H1 (cell line): ENCODE results near the gene JAG2. TPM values are rescaled to one million over a fixed set of nuclear protein-coding genes. Genes with fewer than 3 reads are reported as not detected.

Experiments used
- CTCF ChIA-PET: fragments of 300-600 bp; sonication (Branson Sonifier 250); formaldehyde crosslinking; loops from one replicate; lab custom pipeline; 2021; ENCODE audit not compliant: partially characterized antibody; lab: Charles Lee
- POLR2A ChIA-PET: fragments of 300-600 bp; sonication (Branson Sonifier 250); formaldehyde crosslinking; loops from one replicate; lab custom pipeline; 2021; ENCODE audit warnings: inconsistent platforms; ENCODE audit not compliant: partially characterized antibody; lab: Charles Lee
- DNase-seq, 2 experiments: peaks; one replicate each; pipeline versions ENCODE4 v3.0.0 to v3.0.0-alpha.2; 2010 to 2022; ENCODE audit warnings: low spot score in 2 of 2, low read depth in 1 of 2, mixed read lengths in 1 of 2
- FAIRE-seq: peaks from 2 replicates; lab custom pipeline; 2011; peaks lifted over from hg19 to GRCh38; lab: Jason Lieb, UNC
- H2AFZ ChIP-seq: 2 replicates; pipeline ENCODE4 v1.8.1; 2012; ENCODE audit warnings: low read length, inconsistent platforms
- H2AK5ac ChIP-seq: 2 replicates; pipeline ENCODE4 v1.6.1; 2013; ENCODE audit warnings: low read depth, low read length
- H2BK120ac ChIP-seq: replicated peaks from 2 replicates; pipeline ENCODE3; 2013; ENCODE audit warnings: low read depth, low read length, inconsistent platforms
- H2BK12ac ChIP-seq: 2 replicates; pipeline ENCODE4 v1.6.1; 2013; ENCODE audit warnings: low read depth, low read length
- H2BK15ac ChIP-seq: 2 replicates; pipeline ENCODE4 v1.6.1; 2013; ENCODE audit warnings: low read length
- H2BK20ac ChIP-seq: 2 replicates; pipeline ENCODE4 v1.6.1; 2013; ENCODE audit warnings: low read length
- H2BK5ac ChIP-seq: 2 replicates; pipeline ENCODE4 v1.6.1; 2013; ENCODE audit warnings: low read depth, low read length
- H3K14ac ChIP-seq: 2 replicates; pipeline ENCODE4 v1.6.1; 2013; ENCODE audit warnings: inconsistent platforms; ENCODE audit not compliant: insufficient read length
- H3K18ac ChIP-seq: 2 replicates; pipeline ENCODE4 v1.6.1; 2013; ENCODE audit warnings: low read length; ENCODE audit errors: extremely low read depth
- H3K23ac ChIP-seq: 2 replicates; pipeline ENCODE4 v1.6.1; 2013; ENCODE audit warnings: inconsistent platforms; ENCODE audit not compliant: insufficient read length
- H3K23me2 ChIP-seq: 2 replicates; pipeline ENCODE4 v1.6.1; 2013; ENCODE audit warnings: low read depth, low read length
- H3K27ac ChIP-seq: 2 replicates; pipeline ENCODE4 v1.6.1; 2011; ENCODE audit warnings: low read depth, low read length, inconsistent platforms
- H3K27me3 ChIP-seq, 4 experiments: replicated peaks in 1 of 4; 1 replicate in 1 of 4; 2 replicates in 3 of 4; pipeline versions ENCODE4 v1.6.1 to v1.8.1; 2011 to 2013; ENCODE audit warnings: low read length in 3 of 4, mild to moderate bottlenecking in 3 of 4, inconsistent platforms in 2 of 4, mixed read lengths in 2 of 4, moderate library complexity in 1 of 4; ENCODE audit not compliant: control insufficient read depth in 3 of 4, insufficient read depth in 3 of 4; ENCODE audit errors: extremely low read depth in 1 of 4
- H3K36me3 ChIP-seq, 4 experiments: 2 replicates each; pipeline versions ENCODE4 v1.6.1 to v1.8.1; 2011 to 2013; ENCODE audit warnings: mild to moderate bottlenecking in 4 of 4, low read length in 3 of 4, moderate library complexity in 2 of 4, control low read depth in 1 of 4, inconsistent platforms in 1 of 4; ENCODE audit not compliant: insufficient read depth in 4 of 4, control insufficient read depth in 2 of 4
- H3K4ac ChIP-seq: replicated peaks from 2 replicates; pipeline ENCODE3; 2013; ENCODE audit warnings: low read length, low read depth, mixed read lengths, inconsistent platforms; ENCODE audit not compliant: insufficient read length
- H3K4me1 ChIP-seq, 4 experiments: replicated peaks in 1 of 4; 1 replicate in 1 of 4; 2 replicates in 3 of 4; pipeline versions ENCODE4 v1.6.1 to v1.8.1; 2011 to 2013; ENCODE audit warnings: low read length in 3 of 4, inconsistent platforms in 2 of 4, mixed read lengths in 1 of 4; ENCODE audit not compliant: insufficient read depth in 4 of 4, control insufficient read depth in 3 of 4
- H3K4me2 ChIP-seq, 2 experiments: 2 replicates each; pipeline versions ENCODE4 v1.6.1 to v1.8.1; 2011 to 2013; ENCODE audit warnings: low read depth in 2 of 2, low read length in 2 of 2, control low read depth in 1 of 2, inconsistent platforms in 1 of 2, mild to moderate bottlenecking in 1 of 2; ENCODE audit not compliant: insufficient read depth in 1 of 2
- H3K4me3 ChIP-seq, 4 experiments: fragments of 200-600, 300-600 bp in 1 of 4; sonication (generic), shearing (Covaris generic), sonication (Bioruptor Twin) in 1 of 4; 2 replicates each; pipeline versions ENCODE4 v1.5.1 to v1.8.1; 2011 to 2016; ENCODE audit warnings: low read length in 4 of 4, low read depth in 3 of 4, control low read depth in 2 of 4, inconsistent platforms in 2 of 4, mild to moderate bottlenecking in 2 of 4, mixed read lengths in 1 of 4, moderate library complexity in 1 of 4; ENCODE audit not compliant: insufficient read depth in 2 of 4; ENCODE audit errors: extremely low read depth in 1 of 4
- H3K56ac ChIP-seq: replicated peaks from 2 replicates; pipeline ENCODE3; 2013; ENCODE audit warnings: low read depth, mild to moderate bottlenecking, mixed read lengths, low read length, inconsistent platforms; ENCODE audit not compliant: insufficient read length
- H3K79me1 ChIP-seq: 2 replicates; pipeline ENCODE4 v1.6.1; 2013; ENCODE audit warnings: low read depth, low read length, control low read depth
- H3K79me2 ChIP-seq, 2 experiments: 2 replicates each; pipeline versions ENCODE4 v1.6.1 to v1.8.1; 2012 to 2013; ENCODE audit warnings: low read length in 2 of 2, mild to moderate bottlenecking in 2 of 2, inconsistent platforms in 1 of 2; ENCODE audit not compliant: insufficient read depth in 2 of 2, control insufficient read depth in 1 of 2
- H3K9ac ChIP-seq, 4 experiments: replicated peaks in 1 of 4; 1 replicate in 1 of 4; 2 replicates in 3 of 4; pipeline versions ENCODE4 v1.6.1 to v1.8.1; 2011 to 2013; ENCODE audit warnings: low read depth in 3 of 4, low read length in 3 of 4, control low read depth in 2 of 4, mild to moderate bottlenecking in 2 of 4, moderate library complexity in 2 of 4, inconsistent platforms in 1 of 4; ENCODE audit errors: extremely low read depth in 1 of 4
- H3K9me3 ChIP-seq, 2 experiments: 2 replicates each; pipeline versions ENCODE4 v1.6.1 to v1.8.1; 2012 to 2013; ENCODE audit warnings: mild to moderate bottlenecking in 2 of 2, moderate library complexity in 2 of 2, control low read depth in 1 of 2, inconsistent platforms in 1 of 2, low read depth in 1 of 2, low read length in 1 of 2, mixed read lengths in 1 of 2; ENCODE audit not compliant: insufficient read depth in 2 of 2
- H4K20me1 ChIP-seq, 2 experiments: replicated peaks in 1 of 2; 2 replicates each; pipeline versions ENCODE3 to v1.8.1; 2011 to 2013; ENCODE audit warnings: inconsistent platforms in 2 of 2, low read length in 2 of 2, mild to moderate bottlenecking in 1 of 2; ENCODE audit not compliant: insufficient read depth in 2 of 2, control insufficient read depth in 1 of 2
- H4K5ac ChIP-seq: 2 replicates; pipeline ENCODE4 v1.6.1; 2013; ENCODE audit warnings: low read length, low read depth, mixed read lengths, inconsistent platforms; ENCODE audit not compliant: insufficient read length
- H4K8ac ChIP-seq: 2 replicates; pipeline ENCODE4 v1.8.0; 2013; ENCODE audit warnings: mild to moderate bottlenecking, moderate library complexity, low read length, inconsistent platforms; ENCODE audit not compliant: insufficient read depth; ENCODE audit errors: extremely low read depth
- H4K91ac ChIP-seq: replicated peaks from 2 replicates; pipeline ENCODE3; 2013; ENCODE audit warnings: low read length, mixed read lengths, inconsistent platforms; ENCODE audit not compliant: insufficient read length
- CBX8 ChIP-seq: fragments of 300-800, 300-1000 bp; sonication (generic); IDR thresholded peaks from 2 replicates; pipeline ENCODE4 v1.7.1; 2016; ENCODE audit warnings: low read depth, low read length, borderline replicate concordance
- CHD2 ChIP-seq: IDR thresholded peaks from 2 replicates; pipeline ENCODE4 v1.6.1; 2012; ENCODE audit warnings: low read length, improper control_type of control experiment
- EGR1 ChIP-seq: IDR thresholded peaks from 2 replicates; pipeline ENCODE4 v1.6.1; 2011; ENCODE audit warnings: low read depth, low read length, borderline replicate concordance
- KDM1A ChIP-seq: fragments of 200-600, 300-600 bp; sonication (generic); IDR thresholded peaks from 2 replicates; pipeline ENCODE4 v1.7.1; 2016; ENCODE audit warnings: mild to moderate bottlenecking, low read length, borderline replicate concordance
- KDM4A ChIP-seq: IDR thresholded peaks from one replicate; pipeline ENCODE4 v1.7.1; 2012; ENCODE audit warnings: low read depth, mild to moderate bottlenecking, moderate library complexity, low read length, inconsistent platforms; ENCODE audit not compliant: severe bottlenecking
- RNF2 ChIP-seq: fragments of 200-900, 300-1000 bp; sonication (generic); IDR thresholded peaks from 2 replicates; pipeline ENCODE4 v1.7.1; 2016; ENCODE audit warnings: borderline replicate concordance, low read depth, mild to moderate bottlenecking, antibody characterized with exemption, low read length; ENCODE audit not compliant: poor library complexity, severe bottlenecking; ENCODE audit errors: missing control alignments
- SP1 ChIP-seq: IDR thresholded peaks from 2 replicates; pipeline ENCODE4 v1.6.1; 2011; ENCODE audit warnings: low read depth, low read length
- TCF12 ChIP-seq: IDR thresholded peaks from 2 replicates; pipeline ENCODE4 v1.6.1; 2011; ENCODE audit warnings: low read depth, mild to moderate bottlenecking, low read length
- TEAD4 ChIP-seq: IDR thresholded peaks from 2 replicates; pipeline ENCODE4 v1.6.1; 2012; ENCODE audit warnings: low read depth, low read length, inconsistent platforms, mixed read lengths
- WGBS, 2 experiments: shearing (Covaris generic) in 1 of 2; methylation state at CpG; one replicate each; pipeline versions ENCODE4 v1.1.6 to v1.1.7; 2013 to 2015; ENCODE audit warnings: low lambda C conversion rate in 2 of 2, mixed read lengths in 2 of 2, inconsistent platforms in 1 of 2, low coverage in 1 of 2, missing lambda C conversion rate in 1 of 2; ENCODE audit not compliant: insufficient replicate concordance in 2 of 2, insufficient coverage in 1 of 2, insufficient read length in 1 of 2; ENCODE audit errors: extremely low coverage in 1 of 2, missing lambda C conversion rate in 1 of 2; 5-methylcytosine and 5-hydroxymethylcytosine counted together
- polyA plus RNA-seq, 7 experiments: library from polyadenylated mRNA; depleted of rRNA in 3 of 7; stranded (reverse) in 5 of 7; unstranded in 2 of 7; fragments of >200 nt in 5 of 7; fragments of 200-250 nt in 2 of 7; gene quantifications; 1 replicate in 5 of 7; 2 replicates in 1 of 7; 4 replicates in 1 of 7; pipeline versions ENCODE4 v1.2.1 to v1.2.3, GENCODE V29; 2011 to 2013; ENCODE audit warnings: missing spikeins in 2 of 7, mixed read lengths in 2 of 7
- total RNA-seq: library from RNA; stranded (reverse); fragmentation: NEBNext Ultra II Directional; extraction: Animal tissue kit (Norgen Biotek cat#: 25700); gene quantifications from 2 replicates; pipeline ENCODE4 v1.2.1, GENCODE V29; 2021
- TF ChIP-seq, protein P1 (sequence below): IDR thresholded peaks from 2 replicates; pipeline ENCODE4 v1.6.1; 2012; ENCODE audit warnings: low read length, inconsistent platforms
- TF ChIP-seq, protein P2 (sequence below): IDR thresholded peaks from 2 replicates; pipeline ENCODE4 v1.6.1; 2012; ENCODE audit warnings: inconsistent platforms

The JAG2 gene
- total and polyA plus RNA-seq, 2 of the 8 experiments (the other 6 are each of a cell fraction or from before 2014, with no cell fraction given), result 2.8 to 6.2 TPM

DNA sequence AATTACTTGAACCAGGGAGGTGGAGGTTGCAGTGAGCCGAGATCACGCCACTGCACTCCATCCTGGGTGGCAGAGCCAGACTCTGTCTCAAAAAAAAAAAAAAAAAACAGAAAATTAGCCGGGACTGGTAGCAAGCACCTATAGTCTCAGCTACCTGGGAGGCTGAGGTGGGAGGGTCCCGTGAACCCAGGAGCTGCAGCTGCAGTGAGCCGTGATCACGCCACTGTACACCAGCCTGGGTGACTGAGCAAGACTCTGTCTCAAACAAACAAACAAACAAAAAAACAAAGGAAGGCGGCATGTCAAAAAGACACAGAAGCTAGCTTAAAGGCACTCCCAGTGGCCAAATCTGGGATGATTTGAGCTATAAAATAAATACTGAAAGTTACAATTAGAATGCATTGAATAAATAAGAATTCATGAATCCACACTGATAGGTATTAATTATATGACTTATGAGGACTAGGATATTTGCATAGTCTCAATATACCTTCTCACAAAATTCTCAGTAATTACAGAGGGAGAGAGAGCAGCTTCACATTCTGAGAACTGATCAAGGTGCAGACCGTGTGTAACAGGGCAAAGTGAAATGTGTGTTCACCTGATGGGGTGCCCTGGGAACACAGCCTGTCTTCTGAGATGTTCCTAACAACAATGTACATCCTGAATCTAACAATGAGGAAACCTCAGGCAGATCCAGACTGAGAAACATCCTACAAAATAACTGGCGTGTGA is 60.6 kb downstream of the JAG2 start:
- Histone ChIP-seq H3K4me1 (no peaks in the 10 kb centered on the region), H2BK15ac (no peak overlapping the region), H3K79me1 (no peaks in the 10 kb centered on the region), H2BK5ac (no peak overlapping the region), H3K14ac (no peak overlapping the region), H3K27ac (no peak overlapping the region), H4K20me1 (no peaks in the 10 kb centered on the region), H3K4me2 (no peak overlapping the region), H4K5ac (no peak overlapping the region), H3K79me2 (no peaks in the 10 kb centered on the region), H4K91ac (no peak overlapping the region), H2AFZ (no peak overlapping the region), H2BK20ac (no peak overlapping the region), H3K4ac (no peak overlapping the region), H3K23ac (no peak overlapping the region), H3K4me3 (no peak overlapping the region), H3K9ac (no peak overlapping the region), H3K56ac (no peak overlapping the region), H3K18ac (no peak overlapping the region), H2BK120ac (no peak overlapping the region), H3K27me3 (no peaks in the 10 kb centered on the region; a peak in 1 of 7 replicates), H2AK5ac (no peak overlapping the region), H3K9me3 (peaks cover 0 to 6% of the 10 kb centered on the region in 2 experiments; a peak in 2 of 4 replicates), H2BK12ac (no peak overlapping the region), H3K36me3 (no peaks in the 10 kb centered on the region), H3K23me2 (no peaks in the 10 kb centered on the region), H4K8ac (no peak overlapping the region)
- 86% methylated on average over 8 of the region's 9 CpGs; no CpG with 5 or more reads in 1 of the 2 experiments for WGBS, 2 experiments
- FAIRE-seq, result no peak
- ChIA-PET POLR2A (interaction anchor here (0.5 kb wide), 1 partner anchor 78 kb away, joined by 3 read pairs; no protein-coding TSS in a partner anchor), CTCF (interaction anchor here (0.8 to 1.2 kb wide), 3 partner anchors 10 to 212 kb away, joined by 3 read pairs; no protein-coding TSS in a partner anchor)
- no peak for DNase-seq
- no peak for TF ChIP-seq KDM1A
- no peak for TF ChIP-seq TCF12
- TF ChIP-seq, protein P1, sequence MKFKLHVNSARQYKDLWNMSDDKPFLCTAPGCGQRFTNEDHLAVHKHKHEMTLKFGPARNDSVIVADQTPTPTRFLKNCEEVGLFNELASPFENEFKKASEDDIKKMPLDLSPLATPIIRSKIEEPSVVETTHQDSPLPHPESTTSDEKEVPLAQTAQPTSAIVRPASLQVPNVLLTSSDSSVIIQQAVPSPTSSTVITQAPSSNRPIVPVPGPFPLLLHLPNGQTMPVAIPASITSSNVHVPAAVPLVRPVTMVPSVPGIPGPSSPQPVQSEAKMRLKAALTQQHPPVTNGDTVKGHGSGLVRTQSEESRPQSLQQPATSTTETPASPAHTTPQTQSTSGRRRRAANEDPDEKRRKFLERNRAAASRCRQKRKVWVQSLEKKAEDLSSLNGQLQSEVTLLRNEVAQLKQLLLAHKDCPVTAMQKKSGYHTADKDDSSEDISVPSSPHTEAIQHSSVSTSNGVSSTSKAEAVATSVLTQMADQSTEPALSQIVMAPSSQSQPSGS, result no peak
- no peak for TF ChIP-seq KDM4A
- no peak for TF ChIP-seq EGR1
- TF ChIP-seq SP1, result no peak
- TF ChIP-seq CBX8, result no peak
- no peak for TF ChIP-seq RNF2
- no peak for TF ChIP-seq CHD2
- no peak for TF ChIP-seq TEAD4
- TF ChIP-seq, protein P2, sequence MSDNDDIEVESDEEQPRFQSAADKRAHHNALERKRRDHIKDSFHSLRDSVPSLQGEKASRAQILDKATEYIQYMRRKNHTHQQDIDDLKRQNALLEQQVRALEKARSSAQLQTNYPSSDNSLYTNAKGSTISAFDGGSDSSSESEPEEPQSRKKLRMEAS, result no peak
